Thyroid gland (tissue), 4 donors: Measurements from ENCODE around the gene MYADM. TPM values are rescaled to one million over a fixed set of nuclear protein-coding genes. Genes with fewer than 3 reads are reported as not detected.
A peak's percentile ranks its signal among the peaks of the same experiment; 100 is the strongest.

Experiments used
- DNase-seq, 2 donors: peaks; one replicate each; pipeline ENCODE4 v3.0.0-alpha.2; 2019
- H3K27ac ChIP-seq, 3 donors: fragments of 200-600 bp; sonication (generic); 1 replicate in 2 of 3; 2 replicates in 1 of 3; pipeline ENCODE4 v1.5.1; 2016 to 2019; ENCODE audit warnings: mild to moderate bottlenecking in 1 of 3, moderate library complexity in 1 of 3
- H3K27me3 ChIP-seq: fragments of 200-600 bp; sonication (generic); one replicate; pipeline ENCODE4 v1.5.1; 2019
- H3K36me3 ChIP-seq, 2 donors: fragments of 200-600 bp; sonication (generic); one replicate each; pipeline ENCODE4 v1.5.1; 2016 to 2019
- H3K4me1 ChIP-seq, 2 donors: fragments of 200-600 bp; sonication (generic); one replicate each; pipeline ENCODE4 v1.5.1; 2017 to 2019
- H3K4me3 ChIP-seq, 3 donors: fragments of 200-600 bp; sonication (generic); replicated peaks in 1 of 3; 1 replicate in 2 of 3; 2 replicates in 1 of 3; pipeline ENCODE4 v1.5.1; 2016; ENCODE audit warnings: mild to moderate bottlenecking in 1 of 3
- H3K9me3 ChIP-seq: fragments of 200-600 bp; sonication (generic); one replicate; pipeline ENCODE4 v1.5.1; 2017
- POLR2A ChIP-seq, 2 donors: fragments of 450-650 bp; IDR thresholded peaks; one replicate each; pipeline ENCODE4 v1.6.1; 2017; ENCODE audit warnings: antibody characterized with exemption in 2 of 2, mild to moderate bottlenecking in 2 of 2, moderate library complexity in 1 of 2
- WGBS, 2 donors: methylation state at CpG; one replicate each; pipeline ENCODE4 v1.1.5; 2017; 5-methylcytosine and 5-hydroxymethylcytosine counted together
- intact Hi-C: fragments of 100-400 bp; cut with DNase I; formaldehyde crosslinking; loops from one replicate; pipeline ENCODE4 v1.15.1; 2023
- total RNA-seq, 4 donors: library from RNA; depleted of rRNA; stranded (reverse); fragments of >200 nt; gene quantifications; one replicate each; pipeline ENCODE4 v1.2.3, GENCODE V29; 2016
- TF ChIP-seq, protein P1 (sequence below), 6 experiments: fragments of 200-600 bp in 3 of 6; fragments of 450-650 bp in 3 of 6; sonication (generic) in 3 of 6; IDR thresholded peaks; one replicate each; pipeline ENCODE4 v1.5.1; 2016 to 2019; ENCODE audit warnings: antibody characterized with exemption in 6 of 6, mild to moderate bottlenecking in 2 of 6, inconsistent platforms in 1 of 6, moderate library complexity in 1 of 6

The MYADM gene
- total RNA-seq, 4 donors from 2014 or later = 16.4 to 37.8 (median 21.8) TPM

DNA sequence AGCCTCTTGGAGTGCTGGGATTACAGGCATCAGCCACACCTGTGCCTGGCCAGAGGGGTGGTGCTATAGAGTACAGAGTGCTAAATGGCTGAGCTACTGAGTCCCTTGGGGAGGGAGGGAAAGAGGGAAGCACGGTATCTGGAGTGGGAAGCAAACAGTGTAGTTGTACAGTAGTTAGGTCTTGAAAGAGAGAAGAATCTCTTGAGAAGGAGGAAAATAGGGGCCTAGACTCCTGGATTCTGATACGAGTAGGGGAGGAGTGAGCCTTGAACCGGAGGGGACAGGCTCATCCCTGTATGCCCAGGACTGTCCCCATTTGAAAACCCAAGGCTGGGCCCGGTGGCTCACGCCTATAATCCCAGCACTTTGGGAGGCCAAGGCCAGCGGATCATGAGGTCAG, 5.1 kb downstream of the MYADM start:
- no peak for DNase-seq
- Histone ChIP-seq H3K27me3 (no peaks in the 10 kb centered on the region), H3K9me3 (no peaks in the 10 kb centered on the region), H3K27ac (no peak overlapping the region), H3K4me1 (peaks cover 3 to 7% of the 10 kb centered on the region in 2 donors), H3K36me3 (peaks cover 14 to 15% of the 10 kb centered on the region in 2 donors), H3K4me3 (no peak overlapping the region)
- intact Hi-C loops = no loop called here
- no peak for TF ChIP-seq POLR2A (IDR thresholded peaks at IDR 0.05)
- TF ChIP-seq, protein P1, sequence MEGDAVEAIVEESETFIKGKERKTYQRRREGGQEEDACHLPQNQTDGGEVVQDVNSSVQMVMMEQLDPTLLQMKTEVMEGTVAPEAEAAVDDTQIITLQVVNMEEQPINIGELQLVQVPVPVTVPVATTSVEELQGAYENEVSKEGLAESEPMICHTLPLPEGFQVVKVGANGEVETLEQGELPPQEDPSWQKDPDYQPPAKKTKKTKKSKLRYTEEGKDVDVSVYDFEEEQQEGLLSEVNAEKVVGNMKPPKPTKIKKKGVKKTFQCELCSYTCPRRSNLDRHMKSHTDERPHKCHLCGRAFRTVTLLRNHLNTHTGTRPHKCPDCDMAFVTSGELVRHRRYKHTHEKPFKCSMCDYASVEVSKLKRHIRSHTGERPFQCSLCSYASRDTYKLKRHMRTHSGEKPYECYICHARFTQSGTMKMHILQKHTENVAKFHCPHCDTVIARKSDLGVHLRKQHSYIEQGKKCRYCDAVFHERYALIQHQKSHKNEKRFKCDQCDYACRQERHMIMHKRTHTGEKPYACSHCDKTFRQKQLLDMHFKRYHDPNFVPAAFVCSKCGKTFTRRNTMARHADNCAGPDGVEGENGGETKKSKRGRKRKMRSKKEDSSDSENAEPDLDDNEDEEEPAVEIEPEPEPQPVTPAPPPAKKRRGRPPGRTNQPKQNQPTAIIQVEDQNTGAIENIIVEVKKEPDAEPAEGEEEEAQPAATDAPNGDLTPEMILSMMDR (IDR thresholded peaks at IDR 0.05) = no peak
- 78 to 83% methylated on average over 6 of the region's 6 CpGs for WGBS, 2 donors

DNA sequence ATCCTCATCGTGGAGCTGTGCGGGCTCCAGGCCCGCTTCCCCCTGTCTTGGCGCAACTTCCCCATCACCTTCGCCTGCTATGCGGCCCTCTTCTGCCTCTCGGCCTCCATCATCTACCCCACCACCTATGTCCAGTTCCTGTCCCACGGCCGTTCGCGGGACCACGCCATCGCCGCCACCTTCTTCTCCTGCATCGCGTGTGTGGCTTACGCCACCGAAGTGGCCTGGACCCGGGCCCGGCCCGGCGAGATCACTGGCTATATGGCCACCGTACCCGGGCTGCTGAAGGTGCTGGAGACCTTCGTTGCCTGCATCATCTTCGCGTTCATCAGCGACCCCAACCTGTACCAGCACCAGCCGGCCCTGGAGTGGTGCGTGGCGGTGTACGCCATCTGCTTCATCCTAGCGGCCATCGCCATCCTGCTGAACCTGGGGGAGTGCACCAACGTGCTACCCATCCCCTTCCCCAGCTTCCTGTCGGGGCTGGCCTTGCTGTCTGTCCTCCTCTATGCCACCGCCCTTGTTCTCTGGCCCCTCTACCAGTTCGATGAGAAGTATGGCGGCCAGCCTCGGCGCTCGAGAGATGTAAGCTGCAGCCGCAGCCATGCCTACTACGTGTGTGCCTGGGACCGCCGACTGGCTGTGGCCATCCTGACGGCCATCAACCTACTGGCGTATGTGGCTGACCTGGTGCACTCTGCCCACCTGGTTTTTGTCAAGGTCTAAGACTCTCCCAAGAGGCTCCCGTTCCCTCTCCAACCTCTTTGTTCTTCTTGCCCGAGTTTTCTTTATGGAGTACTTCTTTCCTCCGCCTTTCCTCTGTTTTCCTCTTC, 6.3 kb downstream of the MYADM start:
- H3K4me1 ChIP-seq = peaks cover 6 to 11% of the 10 kb centered on the region in 2 donors
- DNase-seq = no peak
- H3K9me3 ChIP-seq = no peaks in the 10 kb centered on the region
- no peak for TF ChIP-seq POLR2A (IDR thresholded peaks at IDR 0.05)
- TF ChIP-seq, protein P1 (IDR thresholded peaks at IDR 0.05) = no peak
- 93 to 94% methylated on average over 46 to 51 of the region's 51 CpGs for WGBS, 2 donors
- H3K27me3 ChIP-seq = no peaks in the 10 kb centered on the region
- no peak overlapping the region for H3K27ac ChIP-seq
- H3K36me3 ChIP-seq = peaks cover 14 to 15% of the 10 kb centered on the region in 2 donors
- H3K4me3 ChIP-seq = no peak overlapping the region
- intact Hi-C loops = no loop called here

DNA sequence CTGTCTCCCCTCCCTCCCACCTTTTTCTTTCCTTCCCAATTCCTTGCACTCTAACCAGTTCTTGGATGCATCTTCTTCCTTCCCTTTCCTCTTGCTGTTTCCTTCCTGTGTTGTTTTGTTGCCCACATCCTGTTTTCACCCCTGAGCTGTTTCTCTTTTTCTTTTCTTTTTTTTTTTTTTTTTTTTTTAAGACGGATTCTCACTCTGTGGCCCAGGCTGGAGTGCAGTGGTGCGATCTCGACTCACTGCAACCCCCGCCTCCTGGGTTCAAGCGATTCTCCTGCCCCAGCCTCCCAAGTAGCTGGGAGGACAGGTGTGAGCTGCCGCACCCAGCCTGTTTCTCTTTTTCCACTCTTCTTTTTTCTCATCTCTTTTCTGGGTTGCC, 6.9 kb downstream of the MYADM start:
- Histone ChIP-seq H3K27me3 (no peaks in the 10 kb centered on the region), H3K9me3 (no peaks in the 10 kb centered on the region), H3K27ac (no peak overlapping the region), H3K4me1 (peaks cover 6 to 11% of the 10 kb centered on the region in 2 donors), H3K36me3 (peaks cover 14 to 15% of the 10 kb centered on the region in 2 donors), H3K4me3 (no peak overlapping the region)
- intact Hi-C loops = no loop called here
- DNase-seq = no peak
- 65 to 76% methylated on average over 6 of the region's 6 CpGs for WGBS, 2 donors
- TF ChIP-seq, protein P1 (IDR thresholded peaks at IDR 0.05) = no peak
- TF ChIP-seq POLR2A (IDR thresholded peaks at IDR 0.05) = no peak

DNA sequence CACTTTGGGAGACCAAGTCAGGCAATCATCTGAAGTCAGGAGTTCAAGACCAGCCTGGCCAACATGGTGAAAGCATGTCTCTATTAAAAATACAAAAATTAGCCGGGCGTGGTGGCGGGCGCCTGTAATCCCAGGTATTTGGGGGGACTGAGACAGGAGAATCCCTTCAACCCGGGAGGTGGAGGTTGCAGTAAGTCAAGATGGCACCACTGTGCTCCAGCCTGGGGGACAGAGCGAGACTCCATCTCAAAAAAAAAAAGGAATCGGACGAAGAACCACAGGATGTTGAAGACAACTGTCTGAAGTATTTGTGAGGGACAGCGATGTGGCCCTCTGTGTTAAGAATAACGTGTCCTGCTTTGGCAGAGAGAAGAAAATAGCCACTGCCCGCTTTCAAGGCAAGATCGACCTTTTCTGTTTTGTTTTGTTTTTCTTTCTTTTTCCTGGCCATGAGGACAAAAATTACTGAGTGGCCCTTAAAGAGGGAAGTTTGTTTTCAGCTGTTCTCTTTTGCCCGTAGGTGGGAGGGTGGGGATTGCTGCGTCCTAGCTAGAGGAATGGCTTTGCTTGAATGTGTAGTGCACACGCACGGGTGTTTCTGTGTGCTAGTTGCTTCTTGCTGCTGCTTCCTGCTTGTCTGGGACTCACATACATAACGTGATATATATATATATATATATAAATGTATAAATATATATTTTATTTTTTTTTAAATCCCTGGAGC, 8.1 kb downstream of the MYADM start:
- Histone ChIP-seq H3K9me3 (no peaks in the 10 kb centered on the region), H3K4me3 (no peak overlapping the region), H3K27ac (peak overlapping the region in 2 of 3 donors; percentile 2 to 28), H3K27me3 (no peaks in the 10 kb centered on the region), H3K36me3 (peaks cover 14 to 15% of the 10 kb centered on the region in 2 donors), H3K4me1 (peaks cover 3 to 4% of the 10 kb centered on the region in 2 donors)
- intact Hi-C loops = no loop called here
- WGBS, 2 donors = 68 to 70% methylated on average over 17 of the region's 17 CpGs
- TF ChIP-seq, protein P1 (IDR thresholded peaks at IDR 0.05) = no peak
- TF ChIP-seq POLR2A (IDR thresholded peaks at IDR 0.05) = no peak
- peak; percentile 45 to 52 for DNase-seq
